CD4-positive, alpha-beta T cell treated with Interleukin-12 subunit alpha and Interleukin-12 subunit beta, for 1 hour (primary cell): ENCODE measurements around the gene HAPSTR1.

ENCODE experiments used
- DNase-seq: peaks from one replicate; pipeline ENCODE4 v3.0.0-alpha.2; 2020

The HAPSTR1 gene

GRCh38 chr16:9124444-9124843 is 33.0 kb downstream of the HAPSTR1 start:
- DNase-seq: no peak

GRCh38 chr16:9124908-9125584 is 33.6 kb downstream of the HAPSTR1 start:
- no peak for DNase-seq

DNA sequence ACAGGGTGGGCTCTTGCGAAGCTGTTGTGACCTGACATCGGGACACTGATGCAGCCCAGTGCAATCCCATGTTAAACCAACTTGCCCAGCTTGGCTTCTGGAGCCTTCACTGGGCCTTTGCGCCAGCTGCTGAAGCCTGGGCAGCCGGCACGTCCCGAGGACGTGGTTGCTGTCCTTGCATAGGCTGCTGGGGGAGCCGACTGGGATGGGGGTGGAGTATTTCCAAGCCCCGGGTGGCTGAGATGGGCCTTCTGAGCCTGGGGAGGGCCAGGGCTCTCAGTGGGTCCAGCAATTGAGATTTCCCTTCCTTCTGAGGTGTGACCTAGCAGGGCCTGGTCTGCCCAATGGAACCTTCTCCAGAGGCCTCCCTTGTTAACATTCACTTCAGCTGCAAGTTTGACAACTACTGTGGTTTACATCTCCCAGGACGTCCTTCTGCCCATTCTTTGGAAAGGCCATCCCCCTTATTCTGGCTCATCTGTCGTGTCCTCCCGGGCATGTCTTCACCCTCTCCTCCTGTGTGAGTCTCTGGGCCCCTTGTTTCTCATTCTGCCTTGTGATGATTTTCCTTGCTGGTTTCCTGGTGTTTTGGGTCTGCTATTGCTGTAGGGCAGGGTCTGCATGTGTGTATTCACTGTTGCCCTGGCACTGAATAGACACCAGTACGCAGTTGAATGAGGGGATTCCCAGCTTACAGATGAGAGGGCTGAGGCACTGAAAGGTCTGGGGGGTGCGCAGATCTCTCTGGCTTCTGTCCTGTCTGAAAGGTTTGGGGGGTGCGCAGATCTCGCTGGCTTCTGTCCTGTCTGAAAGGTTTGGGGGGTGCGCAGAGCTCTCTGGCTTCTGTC is 34.4 kb downstream of the HAPSTR1 start:
- DNase-seq: peak; percentile 29

DNA sequence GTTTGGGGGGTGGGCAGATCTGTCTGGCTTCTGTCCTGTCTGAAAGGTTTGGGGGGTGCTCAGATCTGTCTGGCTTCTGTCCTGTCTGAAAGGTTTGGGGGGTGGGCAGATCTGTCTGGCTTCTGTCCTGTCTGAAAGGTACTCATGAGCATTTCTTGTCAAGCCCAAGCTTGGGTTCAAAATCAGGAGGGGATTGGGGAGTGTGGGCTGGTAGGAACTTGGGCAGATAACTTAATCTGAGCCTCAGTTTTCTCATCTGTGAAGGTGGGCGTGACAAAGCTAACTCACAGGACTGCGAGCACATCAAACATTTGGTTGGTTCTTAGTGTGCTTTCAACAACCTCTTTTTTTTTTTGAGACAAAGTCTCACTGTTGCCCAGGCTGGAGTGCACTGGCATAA is 35.2 kb downstream of the HAPSTR1 start:
- no peak for DNase-seq

- DNase-seq: no peak
These were observed 37.2 kb downstream of the HAPSTR1 start for GRCh38 chr16:9128346-9129342.

GRCh38 chr16:9134306-9134705 is 42.9 kb downstream of the HAPSTR1 start:
- DNase-seq: no peak

DNA sequence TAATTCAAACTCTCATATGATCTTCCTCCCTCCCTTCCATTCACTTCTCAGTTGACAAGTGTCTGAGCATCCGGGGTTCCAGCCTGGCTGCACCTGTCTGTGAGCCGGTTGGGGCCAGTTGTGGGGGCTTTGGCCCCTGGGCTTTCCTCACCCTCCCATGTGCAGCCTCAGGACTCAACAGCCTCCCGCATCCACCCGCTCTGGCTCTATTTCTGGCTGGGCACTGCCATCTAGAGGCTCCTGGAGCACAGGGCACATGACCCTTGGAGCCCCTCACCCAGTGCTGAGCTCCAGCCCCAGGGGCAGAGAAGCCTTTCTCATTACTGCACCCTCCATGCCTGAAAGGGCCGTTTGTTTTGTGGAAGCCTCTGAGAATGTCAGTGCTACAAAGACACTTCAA is 43.3 kb downstream of the HAPSTR1 start:
- DNase-seq: peak; percentile 64

GRCh38 chr16:9135797-9136196 is 44.4 kb downstream of the HAPSTR1 start:
- DNase-seq: no peak

GRCh38 chr16:9136596-9136995 is 45.2 kb downstream of the HAPSTR1 start:
- DNase-seq: no peak

DNA sequence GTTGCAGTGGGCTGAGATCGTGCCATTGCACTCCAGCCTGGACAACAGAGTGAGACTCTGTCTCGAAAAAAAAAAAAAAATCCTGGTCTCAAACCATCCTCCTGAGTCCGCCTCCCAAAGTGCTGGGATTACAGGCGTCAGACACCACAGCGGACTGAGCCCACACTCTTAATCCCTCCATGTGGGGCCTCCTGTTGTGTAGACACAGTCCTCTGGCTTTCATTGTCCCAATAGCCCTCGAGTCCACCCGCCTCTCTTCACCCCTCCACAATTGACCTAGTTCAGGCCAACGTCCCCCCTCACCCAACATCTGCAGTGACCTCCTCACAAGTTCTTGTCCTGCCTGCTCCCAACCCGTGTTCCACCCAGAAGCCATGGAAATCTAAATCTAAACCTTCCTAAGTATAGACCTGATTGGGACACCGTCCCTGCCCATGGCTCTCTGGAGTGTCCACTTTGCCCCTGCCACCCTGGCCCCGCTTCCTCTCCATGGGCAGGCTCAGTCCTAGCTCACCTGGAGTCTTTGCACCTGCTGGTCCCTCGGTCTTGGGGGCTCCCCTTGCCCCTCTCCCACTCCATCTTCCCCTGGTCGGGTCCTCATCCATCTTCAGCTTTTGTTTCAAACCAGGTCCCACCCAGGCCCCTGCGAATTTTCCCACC is 46.7 kb downstream of the HAPSTR1 start:
- no peak for DNase-seq

DNA sequence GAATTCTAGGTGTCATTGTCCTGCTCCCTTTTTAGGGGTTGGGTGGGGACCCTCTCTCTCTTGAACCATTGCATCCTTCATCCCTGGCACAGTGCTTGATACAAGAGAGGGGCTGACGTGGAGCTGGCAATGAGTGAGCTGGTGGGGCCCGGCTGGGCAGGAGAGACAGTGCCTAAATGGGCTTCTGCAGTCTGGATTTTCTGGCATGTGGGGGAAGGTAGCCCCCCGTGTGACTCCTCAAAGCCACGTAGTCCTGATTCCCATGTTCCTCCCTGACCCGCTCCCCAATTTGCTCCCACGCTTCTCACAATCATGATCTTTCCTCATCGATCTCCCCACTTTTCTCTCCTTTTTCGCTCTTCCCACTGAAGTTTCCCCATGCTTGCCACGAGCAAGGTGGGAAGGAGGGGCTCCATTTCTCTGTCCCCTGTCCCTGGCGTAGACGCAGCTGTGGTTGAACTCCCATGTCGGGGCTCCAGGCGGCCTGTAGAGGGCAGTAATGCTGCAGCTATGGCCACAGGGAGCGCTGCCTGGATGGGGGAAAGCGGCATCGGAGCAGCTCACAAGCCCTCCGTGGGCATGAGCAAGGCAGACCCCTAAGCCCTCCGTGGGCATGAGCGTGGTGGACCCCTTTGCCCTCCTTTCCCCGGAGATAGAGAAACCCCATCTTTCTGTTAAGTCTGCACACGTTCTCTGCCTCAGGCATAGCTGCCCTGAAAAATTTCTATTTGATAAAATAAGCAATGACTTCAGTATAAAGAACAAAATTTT is 47.5 kb downstream of the HAPSTR1 start:
- peak; percentile 67 for DNase-seq

GRCh38 chr16:9139965-9140364 is 48.5 kb downstream of the HAPSTR1 start:
- no peak for DNase-seq
